Fibroblast of lung (primary cell): ENCODE measurements around the gene NOS3. TPM values are rescaled to one million over a fixed set of nuclear protein-coding genes. Genes with fewer than 3 reads are reported as not detected.

Experiments used
- DNase-seq, 2 donors: peaks; one replicate each; pipeline versions ENCODE4 v3.0.0 to v3.0.0-alpha.2; 2010; ENCODE audit warnings: low read depth in 2 of 2
- H2AFZ ChIP-seq: 2 replicates; pipeline ENCODE4 v1.5.1; 2012; ENCODE audit warnings: low read length, control low read depth, inconsistent platforms
- H3K27ac ChIP-seq: 2 replicates; pipeline ENCODE4 v1.5.1; 2011; ENCODE audit warnings: low read length, control low read depth; ENCODE audit not compliant: insufficient read depth
- H3K27me3 ChIP-seq: 2 replicates; pipeline ENCODE4 v1.5.1; 2011; ENCODE audit warnings: mild to moderate bottlenecking, low read length; ENCODE audit not compliant: control insufficient read depth, insufficient read depth
- H3K36me3 ChIP-seq: 2 replicates; pipeline ENCODE4 v1.5.1; 2011; ENCODE audit warnings: low read length; ENCODE audit not compliant: control insufficient read depth, insufficient read depth
- H3K4me1 ChIP-seq: 2 replicates; pipeline ENCODE4 v1.5.1; 2011; ENCODE audit warnings: low read length; ENCODE audit not compliant: control insufficient read depth, insufficient read depth; ENCODE audit errors: extremely low read depth
- H3K4me2 ChIP-seq: 2 replicates; pipeline ENCODE4 v1.5.1; 2011; ENCODE audit warnings: low read length, control low read depth; ENCODE audit not compliant: insufficient read depth; ENCODE audit errors: extremely low read depth
- H3K4me3 ChIP-seq, 4 experiments: fragments of 200-600 bp in 1 of 4; sonication (generic) in 1 of 4; replicated peaks in 1 of 4; 2 replicates each; pipeline ENCODE4 v1.5.1; 2011 to 2016; ENCODE audit warnings: low read length in 4 of 4, low read depth in 3 of 4, mild to moderate bottlenecking in 3 of 4, control low read depth in 2 of 4, inconsistent platforms in 1 of 4, mixed read lengths in 1 of 4; ENCODE audit not compliant: insufficient read depth in 1 of 4; ENCODE audit errors: control extremely low read depth in 1 of 4
- H3K79me2 ChIP-seq: 2 replicates; pipeline ENCODE4 v1.5.1; 2012; ENCODE audit warnings: mild to moderate bottlenecking, low read length, inconsistent platforms; ENCODE audit not compliant: control insufficient read depth, insufficient read depth
- H3K9ac ChIP-seq: 2 replicates; pipeline ENCODE4 v1.5.1; 2011; ENCODE audit warnings: mild to moderate bottlenecking, low read length, control low read depth; ENCODE audit not compliant: insufficient read depth
- H3K9me3 ChIP-seq: 2 replicates; pipeline ENCODE4 v1.5.1; 2012; ENCODE audit warnings: low read depth, low read length; ENCODE audit not compliant: control insufficient read depth, insufficient read depth
- H4K20me1 ChIP-seq: 2 replicates; pipeline ENCODE4 v1.5.1; 2011; ENCODE audit warnings: low read length; ENCODE audit not compliant: control insufficient read depth, insufficient read depth; ENCODE audit errors: extremely low read depth
- CTCF ChIP-seq, 2 donors: IDR thresholded peaks in 1 of 2; conservative IDR thresholded peaks in 1 of 2; 1 replicate in 1 of 2; 2 replicates in 1 of 2; pipeline ENCODE4 v1.5.1; 2011 to 2012; ENCODE audit warnings: low read length in 2 of 2, control low read depth in 1 of 2, inconsistent platforms in 1 of 2, low read depth in 1 of 2, mild to moderate bottlenecking in 1 of 2
- EZH2 ChIP-seq: IDR thresholded peaks from 2 replicates; pipeline ENCODE4 v1.5.1; 2012; ENCODE audit warnings: low read length, control low read depth, mild to moderate bottlenecking; ENCODE audit errors: missing control alignments
- polyA plus RNA-seq, 2 donors: library from polyadenylated mRNA; depleted of rRNA in 1 of 2; stranded (reverse) in 1 of 2; unstranded in 1 of 2; fragments of >200 nt; gene quantifications; 2 replicates each; pipeline ENCODE4 v1.2.1, GENCODE V29; 2011 to 2012; ENCODE audit warnings: missing spikeins in 1 of 2
- total RNA-seq: library from RNA; depleted of rRNA; stranded (reverse); fragments of >200 nt; gene quantifications from 2 replicates; pipeline ENCODE4 v1.2.1, GENCODE V29; 2014

NOS3 gene
- total and polyA plus RNA-seq, 2 donors (not counting 1 experiment from before 2014, with no cell fraction given) = 0.12 to 0.50 TPM

GRCh38 chr7:150986099-150986512 lies 4.7 kb upstream of the NOS3 start:
- TF ChIP-seq CTCF (conservative IDR thresholded peaks at IDR 0.05 in 1 of 2, IDR thresholded peaks at IDR 0.05 in 1 of 2; ENCODE audit: low read depth in 1 of 2, low read length in 2 of 2) (peak; percentile 69 to 87), EZH2 (peak; percentile 46)
- H3K4me3 ChIP-seq = no peak overlapping the region
- DNase-seq = peak in 1 of 2 donors; percentile 57
- H3K36me3 ChIP-seq = no peaks in the 10 kb centered on the region
- no peaks in the 10 kb centered on the region for H3K79me2 ChIP-seq
- no peaks in the 10 kb centered on the region for H4K20me1 ChIP-seq
- no peak overlapping the region for H2AFZ ChIP-seq
- no peak overlapping the region for H3K9ac ChIP-seq
- no peak overlapping the region for H3K27ac ChIP-seq
- no peaks in the 10 kb centered on the region for H3K4me1 ChIP-seq
- H3K4me2 ChIP-seq = no peak overlapping the region
- no peaks in the 10 kb centered on the region for H3K27me3 ChIP-seq
- H3K9me3 ChIP-seq = no peaks in the 10 kb centered on the region

GRCh38 chr7:150986556-150986955 lies 4.3 kb upstream of the NOS3 start:
- no peaks in the 10 kb centered on the region for H3K27me3 ChIP-seq
- no peaks in the 10 kb centered on the region for H3K9me3 ChIP-seq
- H3K36me3 ChIP-seq = no peaks in the 10 kb centered on the region
- H2AFZ ChIP-seq = no peak overlapping the region
- DNase-seq = no peak
- no peak for TF ChIP-seq CTCF (conservative IDR thresholded peaks at IDR 0.05 in 1 of 2, IDR thresholded peaks at IDR 0.05 in 1 of 2; ENCODE audit: low read depth in 1 of 2, low read length in 2 of 2)
- no peak for TF ChIP-seq EZH2
- H3K4me1 ChIP-seq = no peaks in the 10 kb centered on the region
- H3K9ac ChIP-seq = no peak overlapping the region
- H3K4me2 ChIP-seq = no peak overlapping the region
- no peak overlapping the region for H3K4me3 ChIP-seq
- no peaks in the 10 kb centered on the region for H4K20me1 ChIP-seq
- no peaks in the 10 kb centered on the region for H3K79me2 ChIP-seq
- H3K27ac ChIP-seq = no peak overlapping the region

- Histone ChIP-seq H3K36me3 (no peaks in the 10 kb centered on the region), H3K4me1 (no peaks in the 10 kb centered on the region), H3K27me3 (no peaks in the 10 kb centered on the region), H3K79me2 (no peaks in the 10 kb centered on the region), H2AFZ (no peak overlapping the region), H3K9me3 (no peaks in the 10 kb centered on the region), H3K4me3 (no peak overlapping the region), H3K4me2 (no peak overlapping the region), H3K27ac (no peak overlapping the region), H4K20me1 (no peaks in the 10 kb centered on the region), H3K9ac (no peak overlapping the region)
- TF ChIP-seq CTCF (conservative IDR thresholded peaks at IDR 0.05 in 1 of 2, IDR thresholded peaks at IDR 0.05 in 1 of 2; ENCODE audit: low read depth in 1 of 2, low read length in 2 of 2) (peak; percentile 70 to 77), EZH2 (no peak)
- no peak for DNase-seq
Measured at GRCh38 chr7:150988230-150989226, 2.3 kb upstream of the NOS3 start.
